ENCODE data around the gene PRRC1. TPM values are rescaled to one million over a fixed set of nuclear protein-coding genes. Genes with fewer than 3 reads are reported as not detected.
A peak's percentile ranks its signal among the peaks of the same experiment; 100 is the strongest.

The PRRC1 gene
- total and polyA plus RNA-seq, 7 donors: 19.3 to 32.1 (median 28.8) TPM

DNA sequence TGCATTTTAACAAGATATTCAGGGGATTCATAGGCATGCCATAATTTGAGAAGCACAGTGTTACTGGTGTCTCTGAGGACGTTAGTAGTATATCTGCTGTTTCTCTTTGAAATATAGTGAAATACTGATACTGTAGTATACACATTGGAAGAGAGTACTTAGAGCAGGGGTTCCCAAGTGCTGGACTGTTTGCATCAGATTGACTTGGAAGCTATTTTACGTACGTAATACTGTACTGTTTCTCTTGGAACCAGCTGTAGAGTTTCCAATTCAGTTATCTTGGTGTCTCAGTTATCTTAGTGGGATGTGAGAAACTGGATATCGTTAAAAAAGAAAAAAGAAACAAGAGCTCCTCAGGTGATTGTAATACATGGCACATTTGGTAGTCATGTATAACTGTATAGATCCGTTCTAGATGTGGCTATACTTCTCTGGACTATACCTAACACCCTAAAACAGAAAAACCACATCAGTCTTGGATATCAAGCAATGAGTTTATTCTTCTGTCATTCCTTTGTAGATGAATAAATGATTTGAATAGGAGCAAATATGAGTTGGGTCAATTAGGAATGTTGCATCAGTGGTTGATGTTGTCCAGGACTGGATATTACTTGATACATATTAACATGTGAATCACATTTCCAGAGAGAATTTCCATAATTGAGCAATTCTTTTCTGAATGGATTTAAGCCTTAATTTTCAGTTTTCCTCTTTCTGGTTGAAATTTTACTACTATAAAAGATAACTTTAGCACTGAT is 33.4 kb downstream of the PRRC1 start:
- intact Hi-C loops (cut with DNase I): loop anchor here (10.0 kb wide), 1 partner anchor 944 kb away; no protein-coding TSS in a partner anchor
- 94 to 96% methylated on average over 5 of the region's 5 CpGs for WGBS, 2 donors
- Histone ChIP-seq H3K27me3 (no peaks in the 10 kb centered on the region), H3K36me3 (peaks cover 0 to 33% (median 2%) of the 10 kb centered on the region in 4 donors), H3K4me3 (no peak overlapping the region), H3K27ac (no peak overlapping the region), H3K9me3 (no peaks in the 10 kb centered on the region), H3K4me1 (peaks cover 0 to 21% (median 2%) of the 10 kb centered on the region in 4 donors)
- no peak for DNase-seq
- TF ChIP-seq EP300 (IDR thresholded peaks at IDR 0.05): no peak
- TF ChIP-seq, protein P1, sequence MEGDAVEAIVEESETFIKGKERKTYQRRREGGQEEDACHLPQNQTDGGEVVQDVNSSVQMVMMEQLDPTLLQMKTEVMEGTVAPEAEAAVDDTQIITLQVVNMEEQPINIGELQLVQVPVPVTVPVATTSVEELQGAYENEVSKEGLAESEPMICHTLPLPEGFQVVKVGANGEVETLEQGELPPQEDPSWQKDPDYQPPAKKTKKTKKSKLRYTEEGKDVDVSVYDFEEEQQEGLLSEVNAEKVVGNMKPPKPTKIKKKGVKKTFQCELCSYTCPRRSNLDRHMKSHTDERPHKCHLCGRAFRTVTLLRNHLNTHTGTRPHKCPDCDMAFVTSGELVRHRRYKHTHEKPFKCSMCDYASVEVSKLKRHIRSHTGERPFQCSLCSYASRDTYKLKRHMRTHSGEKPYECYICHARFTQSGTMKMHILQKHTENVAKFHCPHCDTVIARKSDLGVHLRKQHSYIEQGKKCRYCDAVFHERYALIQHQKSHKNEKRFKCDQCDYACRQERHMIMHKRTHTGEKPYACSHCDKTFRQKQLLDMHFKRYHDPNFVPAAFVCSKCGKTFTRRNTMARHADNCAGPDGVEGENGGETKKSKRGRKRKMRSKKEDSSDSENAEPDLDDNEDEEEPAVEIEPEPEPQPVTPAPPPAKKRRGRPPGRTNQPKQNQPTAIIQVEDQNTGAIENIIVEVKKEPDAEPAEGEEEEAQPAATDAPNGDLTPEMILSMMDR (IDR thresholded peaks at IDR 0.05): no peak

DNA sequence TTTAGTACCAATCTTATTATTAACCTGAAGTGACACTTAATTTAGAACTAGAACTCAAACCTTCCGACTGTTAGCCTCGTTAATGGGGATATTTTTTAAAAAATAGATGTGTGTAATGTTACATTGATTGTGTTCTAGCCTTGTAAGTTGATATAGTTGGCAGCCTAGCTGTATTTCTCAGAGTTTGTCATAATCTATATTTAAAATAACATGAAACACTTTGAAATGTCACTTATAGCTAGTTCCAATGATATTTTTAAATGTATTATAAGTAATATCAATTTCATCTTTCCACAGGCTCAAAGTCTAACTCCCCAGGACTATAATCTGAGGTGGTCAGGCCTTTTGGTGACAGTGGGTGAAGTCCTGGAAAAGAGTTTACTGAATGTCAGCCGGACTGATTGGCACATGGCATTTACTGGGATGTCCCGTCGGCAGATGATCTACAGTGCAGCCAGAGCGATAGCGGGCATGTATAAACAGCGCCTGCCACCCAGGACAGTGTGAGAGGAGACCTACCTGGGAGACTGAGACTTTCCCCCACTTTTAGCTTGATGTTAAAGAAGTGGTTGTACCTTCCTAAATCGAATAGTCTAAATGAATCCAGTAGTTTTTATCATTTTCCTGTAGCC is 34.1 kb downstream of the PRRC1 start:
- intact Hi-C loops (cut with DNase I): loop anchor here (10.0 kb wide), 1 partner anchor 943 kb away; no protein-coding TSS in a partner anchor
- no peak for DNase-seq
- WGBS, 2 donors: 90 to 98% methylated on average over 9 of the region's 9 CpGs

DNA sequence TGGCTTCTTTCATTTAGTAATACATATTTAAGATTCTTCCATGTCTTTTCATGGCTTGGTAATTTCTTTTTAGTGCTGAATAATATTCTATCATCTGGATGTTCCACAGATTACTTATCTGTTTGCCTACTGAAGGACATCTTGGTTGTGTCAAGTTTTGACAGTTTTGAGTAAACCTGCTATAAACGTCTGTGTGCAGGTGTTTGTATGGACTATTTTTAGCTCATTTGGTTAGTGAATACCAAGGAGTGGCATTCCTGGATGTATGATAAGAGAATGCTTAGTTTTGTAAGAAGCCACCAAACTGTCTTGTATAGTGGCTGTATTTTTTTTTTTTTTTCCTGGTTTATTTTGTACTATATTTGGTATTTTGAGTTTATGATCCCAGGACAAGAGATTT is 38.4 kb downstream of the PRRC1 start:
- Histone ChIP-seq H3K36me3 (peaks cover 0 to 25% (median 2%) of the 10 kb centered on the region in 4 donors), H3K4me3 (no peak overlapping the region), H3K9me3 (no peaks in the 10 kb centered on the region), H3K4me1 (peaks cover 0 to 8% (median 0%) of the 10 kb centered on the region in 4 donors), H3K27ac (no peak overlapping the region), H3K27me3 (no peaks in the 10 kb centered on the region)
- no peak for TF ChIP-seq POLR2A (IDR thresholded peaks at IDR 0.05)
- TF ChIP-seq POLR2AphosphoS5 (IDR thresholded peaks at IDR 0.05): peak in 1 of 4 donors; percentile 25
- no peak for TF ChIP-seq EP300 (IDR thresholded peaks at IDR 0.05)
- intact Hi-C loops (cut with DNase I): loop anchor here (10.0 kb wide), 1 partner anchor 939 kb away; no protein-coding TSS in a partner anchor
- no peak for DNase-seq
- WGBS, 2 donors: 7 to 22% methylated on average over 1 of the region's 1 CpG

More for the DNA sequence above, 34.1 kb downstream of the PRRC1 start:
- H3K27me3 ChIP-seq: no peaks in the 10 kb centered on the region
- H3K4me3 ChIP-seq: no peak overlapping the region
- TF ChIP-seq EP300 (IDR thresholded peaks at IDR 0.05): no peak
- no peak for TF ChIP-seq POLR2A (IDR thresholded peaks at IDR 0.05)
- TF ChIP-seq, protein P1 (IDR thresholded peaks at IDR 0.05): no peak
- TF ChIP-seq POLR2AphosphoS5 (IDR thresholded peaks at IDR 0.05): no peak
- no peak overlapping the region for H3K27ac ChIP-seq
- peaks cover 0 to 33% (median 2%) of the 10 kb centered on the region in 4 donors for H3K36me3 ChIP-seq
- H3K9me3 ChIP-seq: no peaks in the 10 kb centered on the region
- peaks cover 0 to 23% (median 2%) of the 10 kb centered on the region in 4 donors for H3K4me1 ChIP-seq

DNA sequence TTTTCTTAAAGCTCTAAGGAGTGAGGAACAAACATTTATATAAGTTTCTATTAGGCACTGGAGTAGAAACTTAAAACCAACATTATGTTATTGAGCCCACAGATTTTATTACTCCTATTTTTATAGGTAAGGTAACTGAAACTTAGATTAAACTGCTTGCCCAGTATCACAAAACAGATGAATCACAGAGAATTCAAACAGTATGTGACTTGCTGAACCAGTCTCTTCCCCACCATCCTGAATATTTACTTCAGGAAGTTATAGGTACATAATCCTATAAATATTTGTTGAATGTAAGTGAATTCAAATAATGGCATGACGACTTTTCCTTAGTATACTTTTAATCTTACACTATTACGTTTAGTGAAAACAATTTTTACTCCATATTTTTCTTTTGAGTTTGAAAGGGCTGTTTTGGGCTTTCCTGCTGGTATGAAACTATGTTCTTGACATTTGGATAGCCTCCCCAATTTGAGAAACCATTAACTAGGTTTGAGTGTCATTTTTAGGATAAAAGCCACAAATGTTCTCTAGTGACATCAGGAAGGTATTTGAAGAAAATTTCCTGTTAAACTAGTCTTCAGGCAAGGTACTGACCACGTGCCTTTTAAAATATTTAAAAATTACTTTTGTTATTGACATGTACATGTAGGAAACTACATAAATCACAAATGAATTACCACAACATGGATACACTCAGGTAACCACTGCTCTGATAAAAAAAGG is 39.3 kb downstream of the PRRC1 start:
- 31 to 68% methylated on average over 3 of the region's 3 CpGs for WGBS, 2 donors
- intact Hi-C loops (cut with DNase I): loop anchor here (10.0 kb wide), 1 partner anchor 938 kb away; no protein-coding TSS in a partner anchor
- no peak overlapping the region for H3K27ac ChIP-seq
- no peak overlapping the region for H3K4me3 ChIP-seq
- no peaks in the 10 kb centered on the region for H3K9me3 ChIP-seq
- TF ChIP-seq, protein P1 (IDR thresholded peaks at IDR 0.05): no peak
- TF ChIP-seq POLR2A (IDR thresholded peaks at IDR 0.05): no peak
- TF ChIP-seq POLR2AphosphoS5 (IDR thresholded peaks at IDR 0.05): no peak
- no peak for TF ChIP-seq EP300 (IDR thresholded peaks at IDR 0.05)
- H3K27me3 ChIP-seq: no peaks in the 10 kb centered on the region
- DNase-seq: no peak
- H3K4me1 ChIP-seq: peaks cover 0 to 13% (median 5%) of the 10 kb centered on the region in 4 donors
- peaks cover 0 to 23% (median 2%) of the 10 kb centered on the region in 4 donors for H3K36me3 ChIP-seq
